HG03571 (cell line): Measurements from ENCODE around the gene OR6S1.
A peak's percentile ranks its signal among the peaks of the same experiment; 100 is the strongest.

ENCODE experiments used
- ATAC-seq: cut with Tn5 transposase; IDR thresholded peaks from one replicate; pipeline ENCODE4 v1.9.1; 2021; ENCODE audit not compliant: unreplicated experiment

The OR6S1 gene, protein sequence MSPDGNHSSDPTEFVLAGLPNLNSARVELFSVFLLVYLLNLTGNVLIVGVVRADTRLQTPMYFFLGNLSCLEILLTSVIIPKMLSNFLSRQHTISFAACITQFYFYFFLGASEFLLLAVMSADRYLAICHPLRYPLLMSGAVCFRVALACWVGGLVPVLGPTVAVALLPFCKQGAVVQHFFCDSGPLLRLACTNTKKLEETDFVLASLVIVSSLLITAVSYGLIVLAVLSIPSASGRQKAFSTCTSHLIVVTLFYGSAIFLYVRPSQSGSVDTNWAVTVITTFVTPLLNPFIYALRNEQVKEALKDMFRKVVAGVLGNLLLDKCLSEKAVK

GRCh38 chr14:20641591-20641990 is at the start of gene OR6S1:
TSS of gene OR6S1 (minus strand) at chr14:20641691. CDS start at chr14:20641691, 0 bp downstream.
- no peak for ATAC-seq

DNA sequence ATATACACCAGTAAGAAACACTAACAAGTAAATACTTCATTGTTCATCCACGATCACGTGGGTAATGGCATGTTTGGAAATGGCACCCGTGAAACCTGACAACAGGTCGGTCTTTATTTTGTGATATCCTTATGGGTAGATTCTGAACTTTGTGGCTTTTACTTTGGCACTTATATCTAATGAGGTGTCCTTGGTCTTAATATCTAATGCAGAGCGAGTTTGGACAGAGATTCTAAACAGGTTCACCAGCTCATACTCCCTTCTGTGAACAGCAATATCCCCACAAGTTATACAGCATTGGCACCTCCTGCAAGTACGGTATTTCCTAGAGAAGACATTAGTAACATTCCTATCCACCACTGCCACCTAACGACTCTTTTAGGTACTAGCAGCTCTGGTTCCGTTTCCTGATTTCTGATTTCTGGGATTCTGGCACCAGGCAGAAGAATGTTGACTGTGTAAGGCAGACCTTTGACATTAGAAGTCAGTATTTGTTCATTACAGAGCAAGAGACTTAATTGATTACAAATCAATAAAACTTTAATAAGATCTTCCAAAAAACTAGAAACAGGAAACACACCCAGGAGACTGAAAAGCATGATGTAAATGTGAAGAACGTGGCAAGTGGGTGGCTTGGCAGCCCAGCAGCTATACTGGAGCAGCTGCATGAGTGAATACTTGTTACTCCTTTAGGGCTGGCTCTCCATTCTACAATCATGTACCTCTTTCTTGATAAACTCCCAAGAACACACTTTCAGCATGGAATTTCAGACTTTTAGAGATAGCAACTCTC is 49.6 kb upstream of the OR6S1 start:
- ATAC-seq, result no peak

- ATAC-seq, result no peak
These were observed 46.8 kb upstream of the OR6S1 start, which contains the start of gene ANG for GRCh38 chr14:20688167-20688839. TSS of gene ANG (plus strand) at chr14:20688764. CDS start at chr14:20693565, 4,801 bp downstream.

- ATAC-seq, result no peak
These were observed 46.1 kb upstream of the OR6S1 start for GRCh38 chr14:20687362-20688166.

DNA sequence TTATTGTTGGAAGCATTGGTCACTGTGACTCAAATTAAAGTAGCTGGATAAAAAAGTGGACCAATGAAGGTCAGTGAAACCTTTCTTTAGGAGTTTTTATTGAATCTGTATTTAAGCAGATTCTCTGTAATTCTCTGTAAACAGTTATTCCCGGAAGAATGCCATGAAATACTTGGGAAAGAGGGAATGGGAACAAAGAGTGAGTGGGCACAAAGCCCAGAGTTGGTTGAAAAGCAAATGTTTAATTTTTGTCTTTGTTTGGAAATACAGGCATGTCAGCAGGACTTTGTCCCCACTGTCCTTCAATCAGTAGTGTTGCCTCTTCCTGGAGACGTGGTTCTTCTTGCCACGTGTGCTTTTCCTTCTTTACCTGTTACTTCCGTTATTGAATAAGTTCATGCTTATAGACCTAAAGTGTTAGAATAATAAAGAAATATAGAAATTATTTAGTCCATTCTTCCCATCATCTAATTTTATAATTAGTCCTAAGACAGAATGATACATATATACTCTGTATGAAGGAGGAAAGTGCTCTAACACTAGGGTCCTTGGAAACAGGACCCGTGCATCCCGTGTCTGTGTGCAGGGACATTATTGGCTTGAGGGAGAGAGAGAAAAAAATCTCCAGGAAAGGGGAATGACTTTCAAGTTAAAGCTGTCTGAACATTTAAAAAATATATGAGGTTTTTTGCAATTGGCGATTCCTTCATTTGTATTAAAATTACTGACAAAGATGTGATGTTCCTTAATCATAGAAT is 45.1 kb upstream of the OR6S1 start:
- ATAC-seq, result no peak

- no peak for ATAC-seq
These were observed 43.4 kb upstream of the OR6S1 start for GRCh38 chr14:20684662-20685456.

GRCh38 chr14:20683891-20684661 is 42.6 kb upstream of the OR6S1 start, which contains the start of gene RNASE4:
TSS of gene RNASE4 (plus strand) at chr14:20684560. CDS start at chr14:20699372, 14,812 bp downstream.
- no peak for ATAC-seq

GRCh38 chr14:20683125-20683890 is 41.8 kb upstream of the OR6S1 start:
- peak; percentile 21 for ATAC-seq

- ATAC-seq, result peak; percentile 38
These were observed 41.1 kb upstream of the OR6S1 start for GRCh38 chr14:20682435-20683124.

DNA sequence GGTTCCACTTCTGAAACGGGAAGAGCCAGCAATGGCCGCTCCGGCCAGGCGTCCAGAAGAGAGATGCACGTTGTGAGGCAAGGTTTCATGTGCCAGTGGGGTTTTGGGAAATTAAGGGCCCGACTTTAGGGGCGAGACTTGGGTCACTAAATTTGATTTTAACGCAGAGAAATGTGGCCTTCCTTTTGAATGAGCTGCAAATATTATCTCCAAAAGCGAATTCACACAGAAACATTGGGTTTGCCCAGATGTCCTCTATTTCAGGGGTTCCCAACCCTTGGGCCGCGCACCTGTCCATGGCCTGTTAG is 40.6 kb upstream of the OR6S1 start:
- ATAC-seq, result no peak

GRCh38 chr14:20681348-20682126 is 40.0 kb upstream of the OR6S1 start:
- ATAC-seq, result peak; percentile 28

DNA sequence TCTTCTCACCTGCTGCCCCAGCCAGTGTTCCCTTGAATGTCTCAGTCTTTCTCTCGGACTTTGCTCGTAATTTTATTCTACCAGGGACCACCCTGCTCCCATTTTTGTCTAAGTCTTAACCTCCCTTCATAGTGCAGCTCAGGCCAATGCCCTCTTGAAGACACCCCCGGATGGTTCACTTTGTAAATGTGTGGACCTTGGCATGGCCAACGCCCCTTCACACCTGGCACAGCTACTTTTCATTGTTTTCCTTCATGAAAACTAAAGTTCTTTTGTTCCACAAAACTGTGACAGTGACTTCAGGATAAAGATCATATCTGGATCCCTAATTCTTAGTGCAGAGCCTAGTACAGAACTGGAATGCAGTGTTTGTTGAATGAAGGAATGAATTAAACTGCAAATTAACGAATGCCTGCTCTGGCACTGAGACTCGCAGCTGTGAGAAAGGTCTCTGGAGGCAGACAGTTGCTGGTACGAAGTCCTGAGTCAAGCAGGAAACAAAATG is 39.4 kb upstream of the OR6S1 start:
- no peak for ATAC-seq

DNA sequence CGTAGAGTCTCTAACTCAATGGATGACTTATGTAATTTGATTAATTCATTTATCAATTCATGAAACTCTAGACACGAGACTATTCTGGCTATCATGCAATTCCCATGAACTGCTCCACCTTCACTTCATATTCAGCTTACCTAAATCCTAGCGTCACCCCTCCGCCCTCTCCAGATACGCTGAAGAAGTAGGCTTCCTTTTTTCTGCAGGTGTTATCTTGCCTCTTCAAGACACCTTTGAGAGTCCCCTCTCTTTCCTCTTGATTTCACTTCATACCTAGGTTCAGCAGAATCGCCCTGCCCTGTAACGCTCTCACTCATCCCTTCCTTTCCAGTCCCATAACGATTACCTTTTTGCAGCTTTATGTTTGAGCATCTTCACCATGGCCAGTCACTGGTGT is 38.9 kb upstream of the OR6S1 start:
- no peak for ATAC-seq

GRCh38 chr14:20679907-20680306 is 38.4 kb upstream of the OR6S1 start:
- no peak for ATAC-seq

- ATAC-seq, result no peak
These were observed 34.6 kb upstream of the OR6S1 start for GRCh38 chr14:20676072-20676471.

DNA sequence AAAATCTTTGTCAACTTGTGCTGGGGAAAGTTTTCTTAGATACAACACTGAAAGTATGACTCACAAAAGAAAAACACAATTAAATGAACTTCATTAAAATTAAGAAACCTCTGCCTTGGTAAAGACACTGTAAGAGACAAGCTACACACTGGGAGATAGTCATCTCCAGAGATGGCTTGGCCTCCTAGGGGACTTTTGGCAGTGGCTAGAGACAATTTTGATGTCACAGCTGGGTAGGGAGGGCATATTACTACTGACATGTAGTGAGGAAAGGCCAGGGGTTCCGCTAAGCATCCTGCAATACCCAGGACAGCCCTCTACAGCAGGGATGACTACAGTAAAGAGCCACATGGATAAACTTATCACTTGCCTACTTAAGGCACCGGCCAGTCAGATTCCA is 34.2 kb upstream of the OR6S1 start:
- no peak for ATAC-seq
